Keratinocyte (primary cell): ENCODE measurements around the gene EPC2. TPM values are rescaled to one million over a fixed set of nuclear protein-coding genes. Genes with fewer than 3 reads are reported as not detected.

Experiments used
- DNase-seq: peaks from one replicate; pipeline ENCODE4 v3.0.0-alpha.2; 2011; ENCODE audit warnings: low read depth, missing footprints, low spot score
- FAIRE-seq: peaks from 2 replicates; lab custom pipeline; 2011; peaks lifted over from hg19 to GRCh38; lab: Jason Lieb, UNC
- H2AFZ ChIP-seq: 2 replicates; pipeline ENCODE4 v1.6.0; 2012; ENCODE audit warnings: low read length, control low read depth, inconsistent platforms; ENCODE audit not compliant: control insufficient read depth
- H3K27ac ChIP-seq: 2 replicates; pipeline ENCODE4 v1.5.1; 2011; ENCODE audit warnings: low read length; ENCODE audit not compliant: control insufficient read depth, insufficient read depth
- H3K27me3 ChIP-seq: 3 replicates; pipeline ENCODE4 v1.6.0; 2011; ENCODE audit warnings: low read length; ENCODE audit not compliant: control insufficient read depth, insufficient read depth; ENCODE audit errors: extremely low read depth
- H3K36me3 ChIP-seq, 2 experiments: 2 replicates in 1 of 2; 3 replicates in 1 of 2; pipeline ENCODE4 v1.5.1; 2011; ENCODE audit warnings: low read length in 2 of 2, mild to moderate bottlenecking in 1 of 2; ENCODE audit not compliant: control insufficient read depth in 2 of 2, insufficient read depth in 2 of 2; ENCODE audit errors: extremely low read depth in 1 of 2
- H3K4me1 ChIP-seq: 3 replicates; pipeline ENCODE4 v1.5.1; 2011; ENCODE audit warnings: low read length; ENCODE audit not compliant: control insufficient read depth, insufficient read depth; ENCODE audit errors: extremely low read depth
- H3K4me2 ChIP-seq: 3 replicates; pipeline ENCODE4 v1.6.0; 2011; ENCODE audit warnings: low read depth, low read length; ENCODE audit not compliant: control insufficient read depth, insufficient read depth; ENCODE audit errors: extremely low read depth
- H3K4me3 ChIP-seq, 3 experiments: fragments of 200-600 bp in 1 of 3; sonication (generic) in 1 of 3; 2 replicates in 2 of 3; 3 replicates in 1 of 3; pipeline ENCODE4 v1.5.1; 2011 to 2016; ENCODE audit warnings: low read length in 3 of 3, mild to moderate bottlenecking in 3 of 3, control low read depth in 2 of 3, inconsistent platforms in 1 of 3, low read depth in 1 of 3, mixed read lengths in 1 of 3, mixed run types in 1 of 3, moderate library complexity in 1 of 3; ENCODE audit not compliant: control insufficient read depth in 2 of 3, insufficient read depth in 2 of 3; ENCODE audit errors: extremely low read depth in 1 of 3
- H3K79me2 ChIP-seq: 2 replicates; pipeline ENCODE4 v1.6.0; 2012; ENCODE audit warnings: low read length; ENCODE audit not compliant: control insufficient read depth, insufficient read depth
- H3K9ac ChIP-seq: 3 replicates; pipeline ENCODE4 v1.6.0; 2011; ENCODE audit warnings: low read length; ENCODE audit not compliant: control insufficient read depth, insufficient read depth; ENCODE audit errors: extremely low read depth
- H3K9me1 ChIP-seq: 3 replicates; pipeline ENCODE4 v1.6.0; 2011; ENCODE audit warnings: low read length; ENCODE audit not compliant: control insufficient read depth, insufficient read depth; ENCODE audit errors: extremely low read depth
- H3K9me3 ChIP-seq: 2 replicates; pipeline ENCODE4 v1.5.1; 2012; ENCODE audit warnings: low read depth, low read length; ENCODE audit not compliant: control insufficient read depth
- H4K20me1 ChIP-seq: 3 replicates; pipeline ENCODE4 v1.6.0; 2011; ENCODE audit warnings: low read length; ENCODE audit not compliant: control insufficient read depth, insufficient read depth; ENCODE audit errors: extremely low read depth
- CTCF ChIP-seq, 3 experiments: IDR thresholded peaks in 1 of 3; conservative IDR thresholded peaks in 1 of 3; optimal IDR thresholded peaks in 1 of 3; 2 replicates in 2 of 3; 3 replicates in 1 of 3; pipeline versions ENCODE3 to v1.5.1; 2011; ENCODE audit warnings: low read length in 3 of 3, mild to moderate bottlenecking in 3 of 3, moderate library complexity in 2 of 3, control low read depth in 1 of 3, inconsistent platforms in 1 of 3; ENCODE audit not compliant: insufficient read depth in 2 of 3; ENCODE audit errors: extremely low read depth in 1 of 3
- EZH2 ChIP-seq: IDR thresholded peaks from one replicate; pipeline ENCODE4 v1.6.1; 2012; ENCODE audit warnings: inconsistent platforms, mild to moderate bottlenecking, low read length, moderate library complexity
- dilution Hi-C: fragments of 300-500 bp; cut with MboI; formaldehyde crosslinking; loops from one replicate; pipeline ENCODE4 v1.7.0; 2020; ENCODE audit warnings: low sequenced_read_pairs; ENCODE audit not compliant: extremely low pct_ligation_motif_present
- polyA plus RNA-seq, 5 experiments: library from polyadenylated mRNA; depleted of rRNA in 3 of 5; stranded (reverse) in 3 of 5; stranded (forward) in 1 of 5; unstranded in 1 of 5; fragments of >200 nt; gene quantifications; 1 replicate in 1 of 5; 2 replicates in 3 of 5; 3 replicates in 1 of 5; pipeline versions ENCODE4 v1.2.1 to v1.2.3, GENCODE V29; 2011 to 2012; ENCODE audit warnings: missing spikeins in 2 of 5, low read depth in 1 of 5, low replicate concordance in 1 of 5

EPC2 gene
- polyA plus RNA-seq, 1 donor (not counting 4 experiments of a cell fraction or from before 2014, with no cell fraction given): 13.1 TPM

- Histone ChIP-seq H3K4me1 (no peaks in the 10 kb centered on the region), H3K9me3 (no peaks in the 10 kb centered on the region), H2AFZ (no peak overlapping the region), H3K79me2 (peaks cover 57% of the 10 kb centered on the region), H3K4me2 (no peak overlapping the region), H3K4me3 (no peak overlapping the region), H3K27ac (no peak overlapping the region), H3K9me1 (peaks cover 4% of the 10 kb centered on the region), H4K20me1 (peaks cover 5% of the 10 kb centered on the region), H3K9ac (no peak overlapping the region), H3K27me3 (no peaks in the 10 kb centered on the region), H3K36me3 (peaks cover 0 to 4% of the 10 kb centered on the region in 2 experiments)
- no peak for FAIRE-seq
- DNase-seq: no peak
- dilution Hi-C loops: no loop called here
- no peak for TF ChIP-seq CTCF (optimal IDR thresholded peaks at IDR 0.05 in 1 of 3, IDR thresholded peaks at IDR 0.05 in 1 of 3, conservative IDR thresholded peaks at IDR 0.05 in 1 of 3; ENCODE audit: extremely low read depth in 1 of 3, insufficient read depth in 2 of 3, low read length in 3 of 3)
- no peak for TF ChIP-seq EZH2
Measured at GRCh38 chr2:148721991-148722777, 77.6 kb downstream of the EPC2 start.

GRCh38 chr2:148725564-148725963, 81.0 kb downstream of the EPC2 start:
- H3K4me3 ChIP-seq: no peak overlapping the region
- H3K4me1 ChIP-seq: no peaks in the 10 kb centered on the region
- H3K27ac ChIP-seq: no peak overlapping the region
- TF ChIP-seq CTCF (optimal IDR thresholded peaks at IDR 0.05 in 1 of 3, IDR thresholded peaks at IDR 0.05 in 1 of 3, conservative IDR thresholded peaks at IDR 0.05 in 1 of 3; ENCODE audit: extremely low read depth in 1 of 3, insufficient read depth in 2 of 3, low read length in 3 of 3) (no peak), EZH2 (no peak)
- FAIRE-seq (no peak), DNase-seq (no peak)
- no peak overlapping the region for H2AFZ ChIP-seq
- H4K20me1 ChIP-seq: peaks cover 3% of the 10 kb centered on the region
- dilution Hi-C loops: no loop called here
- H3K36me3 ChIP-seq: no peaks in the 10 kb centered on the region
- H3K4me2 ChIP-seq: no peak overlapping the region
- no peak overlapping the region for H3K9ac ChIP-seq
- peaks cover 40% of the 10 kb centered on the region for H3K79me2 ChIP-seq
- no peaks in the 10 kb centered on the region for H3K9me3 ChIP-seq
- no peaks in the 10 kb centered on the region for H3K27me3 ChIP-seq
- H3K9me1 ChIP-seq: no peaks in the 10 kb centered on the region
